ENCODE results near the gene P3H2.
"Not testable (repeated sequence)": the region's sequence is repeated elsewhere in the genome, so short reads cannot be mapped to it uniquely, and the experiment has no call there.

The P3H2 gene

DNA sequence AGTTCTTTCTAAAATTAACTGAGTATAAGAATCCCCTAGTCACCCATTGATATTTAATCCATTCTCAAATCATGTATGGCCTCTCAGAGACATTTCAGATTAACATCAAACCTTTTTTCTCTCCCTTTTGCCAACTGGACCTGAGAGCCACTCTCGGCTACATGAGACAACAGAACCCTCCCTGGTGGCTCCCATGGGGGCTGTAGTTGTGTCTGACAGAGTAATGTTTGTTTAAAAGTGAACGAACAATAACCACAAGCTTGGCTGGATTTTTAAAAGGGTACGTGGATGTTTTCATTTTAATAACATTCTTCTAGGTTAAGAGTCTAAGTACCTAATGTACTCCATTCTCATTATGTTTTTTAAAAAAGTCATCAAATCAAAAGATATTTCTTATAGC, 37.1 kb downstream of the P3H2 start:
- H3K4me3 Mint-ChIP-seq: no peak overlapping the region
- no peak overlapping the region for H3K27ac Mint-ChIP-seq
- peaks cover 9% of the 10 kb centered on the region for H3K27me3 Mint-ChIP-seq
- H3K9me3 Mint-ChIP-seq: peaks cover 3% of the 10 kb centered on the region
- no peaks in the 10 kb centered on the region for H3K36me3 Mint-ChIP-seq (ENCODE audit: low read depth)
- no peaks in the 10 kb centered on the region for H3K4me1 Mint-ChIP-seq (ENCODE audit: low read depth)

DNA sequence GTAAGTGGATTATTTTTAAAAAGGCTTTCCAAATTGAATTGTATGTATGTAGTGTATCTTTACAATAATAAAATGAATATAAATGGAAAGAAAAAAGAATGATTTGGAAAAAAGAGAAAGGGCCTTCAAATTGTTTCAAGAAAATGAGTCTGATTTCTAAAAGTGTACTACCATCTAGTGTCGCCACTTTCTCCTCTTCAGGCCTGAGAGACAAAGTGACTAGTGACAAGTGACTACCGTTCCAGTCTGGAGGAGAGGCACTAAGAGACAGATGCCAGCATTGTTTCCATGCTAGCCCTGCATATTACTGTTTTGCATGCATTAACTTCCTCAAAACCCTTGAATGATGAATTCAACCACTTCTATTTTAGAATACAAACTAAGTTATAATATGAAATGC, 39.3 kb downstream of the P3H2 start:
- no peaks in the 10 kb centered on the region for H3K36me3 Mint-ChIP-seq (ENCODE audit: low read depth)
- no peak overlapping the region for H3K27ac Mint-ChIP-seq
- no peak overlapping the region for H3K4me3 Mint-ChIP-seq
- peaks cover 9% of the 10 kb centered on the region for H3K27me3 Mint-ChIP-seq
- H3K9me3 Mint-ChIP-seq: peaks cover 3% of the 10 kb centered on the region
- H3K4me1 Mint-ChIP-seq (ENCODE audit: low read depth): no peaks in the 10 kb centered on the region

DNA sequence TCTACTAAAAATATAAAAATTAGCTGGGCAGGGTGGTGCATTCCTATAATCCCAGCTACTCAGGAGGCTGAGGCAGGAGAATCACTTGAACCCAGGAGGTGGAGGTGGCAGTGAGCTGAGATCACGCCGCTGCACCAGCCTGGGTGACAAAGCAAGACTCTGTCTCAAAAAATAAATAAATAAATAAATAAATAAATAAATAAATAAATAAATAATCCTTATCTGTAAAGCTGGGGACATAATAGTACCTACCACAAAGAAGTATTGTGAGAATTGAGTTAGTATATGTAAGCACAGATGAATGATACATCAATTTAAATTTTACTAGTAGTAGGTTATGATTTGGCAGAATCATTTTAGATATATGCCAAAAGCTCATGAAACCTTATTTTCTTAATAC, 41.5 kb downstream of the P3H2 start:
- H3K27ac Mint-ChIP-seq; H3K4me1 Mint-ChIP-seq (ENCODE audit: low read depth); H3K4me3 Mint-ChIP-seq; H3K36me3 Mint-ChIP-seq (ENCODE audit: low read depth); H3K9me3 Mint-ChIP-seq: not testable (repeated sequence)
- H3K27me3 Mint-ChIP-seq: peaks cover 14% of the 10 kb centered on the region

DNA sequence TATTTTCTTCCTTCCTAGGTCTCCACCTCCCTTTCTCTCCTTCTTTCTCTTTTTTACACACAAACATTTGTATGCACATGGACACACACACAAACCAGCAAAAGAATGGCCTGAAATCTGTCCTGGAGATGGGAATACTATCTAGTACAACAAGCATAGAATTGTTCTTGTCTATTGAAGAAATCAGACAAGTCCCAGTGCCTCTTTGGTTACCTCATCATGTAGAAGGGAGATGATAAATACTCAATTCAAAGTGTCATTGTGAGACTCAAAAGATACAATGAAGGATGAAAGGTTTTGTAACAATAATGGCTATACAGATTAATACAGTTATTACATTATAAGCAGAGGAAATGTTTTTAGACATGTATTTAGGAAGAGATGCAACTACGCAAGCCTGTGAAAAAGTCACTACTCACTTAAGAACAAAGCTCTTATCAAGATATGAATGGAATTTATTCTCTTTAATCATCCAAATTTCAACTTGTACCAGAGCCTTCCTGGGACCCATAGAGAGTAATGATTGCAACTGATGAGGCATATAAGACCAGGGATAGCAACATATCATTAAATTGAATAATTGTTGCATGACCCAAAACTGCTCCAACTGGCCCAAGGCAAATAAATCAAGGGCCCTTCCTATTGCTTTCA, 43.2 kb downstream of the P3H2 start:
- Mint-ChIP-seq H3K27me3 (peaks cover 14% of the 10 kb centered on the region), H3K4me3 (no peak overlapping the region), H3K9me3 (peaks cover 3% of the 10 kb centered on the region), H3K4me1 (ENCODE audit: low read depth) (no peaks in the 10 kb centered on the region), H3K27ac (no peak overlapping the region), H3K36me3 (ENCODE audit: low read depth) (no peaks in the 10 kb centered on the region)

DNA sequence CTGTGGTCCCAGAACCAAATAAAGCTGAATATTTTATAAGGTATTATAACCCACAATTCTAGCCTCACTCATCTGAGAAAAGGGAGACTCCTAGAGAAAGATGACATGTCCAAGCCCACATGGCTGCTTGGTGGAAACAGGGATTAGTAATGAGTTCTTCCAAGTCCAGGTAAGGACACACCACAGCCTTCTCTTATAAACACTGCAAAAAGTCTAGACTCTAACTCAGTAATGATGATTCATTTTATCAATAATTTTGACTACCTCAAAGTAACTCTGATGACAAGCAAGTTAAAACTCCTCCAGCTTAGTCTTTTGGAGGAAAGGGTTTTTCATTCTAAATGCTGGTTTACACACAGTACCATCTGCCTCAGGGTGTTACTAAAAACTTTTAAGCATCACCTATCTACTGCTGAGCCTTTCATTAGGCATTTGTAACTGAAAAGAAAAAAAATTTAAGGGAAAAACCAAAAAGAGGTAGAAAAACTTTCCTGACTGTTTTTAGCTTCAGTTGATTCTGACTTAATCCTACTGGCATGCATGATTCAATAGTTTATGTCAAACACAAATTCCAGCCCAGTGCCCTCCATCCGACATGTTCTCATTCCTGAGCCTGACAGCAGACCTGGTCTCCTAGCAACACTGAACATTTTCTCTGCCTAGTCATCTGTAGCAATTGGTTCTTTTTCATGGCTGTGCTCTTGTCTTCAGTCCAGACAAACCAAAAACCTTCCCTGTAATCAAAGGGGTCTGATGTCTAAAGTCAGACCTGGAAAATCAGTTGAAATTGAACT, 43.9 kb downstream of the P3H2 start:
- H3K9me3 Mint-ChIP-seq: peaks cover 3% of the 10 kb centered on the region
- no peaks in the 10 kb centered on the region for H3K36me3 Mint-ChIP-seq (ENCODE audit: low read depth)
- H3K4me3 Mint-ChIP-seq: no peak overlapping the region
- peaks cover 14% of the 10 kb centered on the region for H3K27me3 Mint-ChIP-seq
- no peak overlapping the region for H3K27ac Mint-ChIP-seq
- H3K4me1 Mint-ChIP-seq (ENCODE audit: low read depth): no peaks in the 10 kb centered on the region

DNA sequence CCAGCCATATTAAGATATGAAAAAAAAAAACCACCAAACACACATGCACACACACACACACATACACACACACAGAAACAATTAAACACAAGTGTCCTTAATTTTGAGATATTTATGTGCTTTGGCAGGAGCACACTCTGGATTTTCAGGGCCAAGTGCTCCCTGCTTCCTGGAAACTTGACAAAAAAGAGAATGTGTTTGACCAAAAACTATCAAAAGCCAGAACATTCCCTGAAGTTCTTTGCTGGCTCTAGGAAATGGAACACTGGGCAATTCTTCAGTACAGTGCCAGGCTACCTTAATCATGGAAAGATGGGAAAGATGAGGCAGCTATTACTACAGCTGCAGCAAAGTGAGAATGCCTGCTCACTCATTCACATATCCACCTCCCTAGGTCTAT, 44.6 kb downstream of the P3H2 start:
- Mint-ChIP-seq H3K9me3 (peaks cover 3% of the 10 kb centered on the region), H3K27me3 (peaks cover 18% of the 10 kb centered on the region), H3K27ac (no peak overlapping the region), H3K4me1 (ENCODE audit: low read depth) (no peaks in the 10 kb centered on the region), H3K4me3 (no peak overlapping the region), H3K36me3 (ENCODE audit: low read depth) (no peaks in the 10 kb centered on the region)

DNA sequence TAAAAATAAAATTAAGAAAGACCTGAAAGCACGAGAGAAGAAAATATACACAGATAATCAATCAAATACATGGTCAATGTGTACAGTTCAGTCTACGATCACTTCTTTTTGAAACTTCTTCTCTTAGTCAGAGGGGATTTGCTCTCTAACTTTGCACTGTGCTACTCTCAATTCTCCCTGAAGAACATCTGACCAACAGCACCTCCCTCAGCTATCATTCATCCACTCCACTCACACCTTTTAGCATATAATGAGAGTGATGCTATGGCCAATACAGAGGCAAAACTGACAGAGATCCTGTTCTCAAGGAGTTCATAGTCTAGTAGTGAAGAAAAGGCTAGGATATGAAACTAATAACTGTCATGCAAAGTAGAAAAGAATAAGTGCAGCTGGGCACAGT, 45.9 kb downstream of the P3H2 start:
- Mint-ChIP-seq H3K27ac (no peak overlapping the region), H3K4me3 (no peak overlapping the region), H3K4me1 (ENCODE audit: low read depth) (no peaks in the 10 kb centered on the region), H3K9me3 (no peaks in the 10 kb centered on the region), H3K27me3 (peaks cover 17% of the 10 kb centered on the region), H3K36me3 (ENCODE audit: low read depth) (no peaks in the 10 kb centered on the region)

DNA sequence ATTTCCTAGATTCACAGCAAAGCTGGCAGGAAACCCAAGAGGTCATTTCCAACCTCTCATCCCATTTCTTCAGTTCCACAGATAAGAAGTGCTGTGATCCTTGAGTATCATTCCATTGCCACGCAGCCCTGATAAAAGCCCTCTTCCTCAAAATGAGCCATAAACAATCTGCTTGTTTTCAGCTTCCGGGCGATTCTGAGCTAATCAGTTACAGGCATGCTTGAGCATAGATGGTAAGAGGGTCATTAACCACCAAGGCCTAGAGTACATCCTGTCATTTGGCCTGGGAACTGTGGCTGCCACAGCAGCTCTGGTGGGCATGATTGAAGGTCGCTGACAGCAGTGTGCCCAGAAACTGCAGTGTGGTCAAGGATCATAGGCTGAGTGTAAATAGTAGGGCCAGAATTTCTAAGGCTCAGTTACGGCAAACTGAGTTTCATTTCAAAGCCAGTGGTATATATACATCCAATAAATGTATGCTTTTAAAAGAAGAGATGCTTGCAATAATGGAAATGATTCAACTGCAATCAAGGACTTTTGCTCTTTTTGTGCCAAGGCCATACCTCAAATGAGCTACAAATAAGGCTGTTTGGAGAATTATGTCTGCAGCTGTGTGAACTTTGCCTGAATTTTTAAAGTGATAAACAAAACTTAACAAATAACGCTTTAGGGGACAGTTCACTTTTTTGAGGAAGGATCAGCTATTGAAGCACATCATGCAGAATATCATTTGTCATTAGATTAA, 47.3 kb downstream of the P3H2 start:
- Mint-ChIP-seq H3K36me3 (ENCODE audit: low read depth) (no peaks in the 10 kb centered on the region), H3K4me1 (ENCODE audit: low read depth) (no peaks in the 10 kb centered on the region), H3K9me3 (no peaks in the 10 kb centered on the region), H3K27me3 (peaks cover 17% of the 10 kb centered on the region), H3K27ac (no peak overlapping the region), H3K4me3 (no peak overlapping the region)

DNA sequence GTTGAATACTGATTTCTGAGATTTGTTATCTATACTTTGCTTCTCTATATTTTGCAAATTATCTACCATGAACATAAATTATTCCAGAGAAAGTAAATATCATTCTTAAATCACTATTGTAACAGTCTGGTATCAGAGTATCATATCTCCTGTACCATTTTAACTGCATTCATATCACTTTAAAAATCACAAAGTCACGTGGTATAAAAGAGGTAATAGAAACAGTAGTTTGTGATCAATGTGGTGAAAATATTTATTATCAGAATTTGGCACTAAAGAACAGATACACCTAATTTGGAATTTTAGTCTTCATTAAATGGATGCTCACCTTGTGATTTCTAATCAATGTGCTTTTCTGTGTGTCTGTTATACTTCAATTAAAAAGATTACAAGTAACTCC, 47.8 kb downstream of the P3H2 start:
- Mint-ChIP-seq H3K27ac (no peak overlapping the region), H3K4me3 (no peak overlapping the region), H3K9me3 (no peaks in the 10 kb centered on the region), H3K4me1 (ENCODE audit: low read depth) (no peaks in the 10 kb centered on the region), H3K27me3 (peaks cover 17% of the 10 kb centered on the region), H3K36me3 (ENCODE audit: low read depth) (no peaks in the 10 kb centered on the region)

DNA sequence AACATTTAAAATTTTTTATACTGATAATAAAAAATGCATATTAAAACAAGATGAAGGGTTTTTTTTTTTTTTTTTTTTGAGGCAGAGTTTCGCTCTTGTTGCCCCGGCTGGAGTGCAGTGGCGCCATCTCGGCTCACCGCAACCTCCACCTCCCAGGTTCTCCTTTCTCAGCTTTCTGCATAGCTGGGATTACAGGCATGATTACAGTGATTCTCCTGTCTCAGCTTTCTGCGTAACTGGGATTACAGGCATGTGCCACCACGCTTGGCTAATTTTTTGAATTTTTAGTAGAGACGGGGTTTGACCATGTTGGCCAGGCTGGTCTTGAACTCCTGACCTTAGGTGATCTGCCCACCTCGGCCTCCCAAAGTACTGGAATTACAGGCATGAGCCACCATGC, 48.8 kb downstream of the P3H2 start:
- H3K27me3 Mint-ChIP-seq: peaks cover 17% of the 10 kb centered on the region
- H3K36me3 Mint-ChIP-seq (ENCODE audit: low read depth); H3K9me3 Mint-ChIP-seq; H3K27ac Mint-ChIP-seq; H3K4me1 Mint-ChIP-seq (ENCODE audit: low read depth); H3K4me3 Mint-ChIP-seq: not testable (repeated sequence)

DNA sequence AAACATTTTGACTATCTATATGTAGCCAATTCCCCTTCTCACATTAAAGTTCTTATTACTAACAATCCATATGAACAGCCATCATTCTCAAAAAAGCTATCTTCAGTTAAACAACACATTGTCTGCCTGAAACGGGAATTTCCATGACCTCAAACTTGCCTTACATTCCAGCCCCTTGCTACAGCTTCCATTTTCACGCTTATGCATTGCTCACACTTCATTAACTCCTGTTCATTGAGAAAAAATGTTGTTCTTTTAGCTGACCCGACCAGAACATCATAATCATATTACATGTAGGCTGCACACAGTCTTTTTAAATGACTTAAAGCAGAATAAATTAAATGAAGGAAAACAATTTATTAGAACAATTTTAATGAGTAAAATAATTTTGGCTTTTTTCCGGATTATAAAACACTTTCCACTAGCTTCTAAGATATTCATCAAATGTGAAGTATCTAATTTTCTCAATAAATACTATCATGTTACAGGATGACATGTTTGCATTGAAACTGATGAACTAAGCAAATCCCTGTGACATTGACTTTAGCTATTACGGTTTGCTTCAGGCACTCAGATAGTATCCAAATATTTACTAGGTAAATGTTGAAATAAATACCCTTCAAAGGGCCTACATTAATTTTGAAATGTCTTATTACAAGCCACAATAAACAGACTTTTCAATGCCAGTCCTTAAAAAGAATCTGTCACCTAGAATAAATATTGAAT, 49.9 kb downstream of the P3H2 start:
- no peak overlapping the region for H3K4me3 Mint-ChIP-seq
- H3K27me3 Mint-ChIP-seq: peaks cover 15% of the 10 kb centered on the region
- no peak overlapping the region for H3K27ac Mint-ChIP-seq
- no peaks in the 10 kb centered on the region for H3K9me3 Mint-ChIP-seq
- H3K36me3 Mint-ChIP-seq (ENCODE audit: low read depth): no peaks in the 10 kb centered on the region
- H3K4me1 Mint-ChIP-seq (ENCODE audit: low read depth): no peaks in the 10 kb centered on the region

DNA sequence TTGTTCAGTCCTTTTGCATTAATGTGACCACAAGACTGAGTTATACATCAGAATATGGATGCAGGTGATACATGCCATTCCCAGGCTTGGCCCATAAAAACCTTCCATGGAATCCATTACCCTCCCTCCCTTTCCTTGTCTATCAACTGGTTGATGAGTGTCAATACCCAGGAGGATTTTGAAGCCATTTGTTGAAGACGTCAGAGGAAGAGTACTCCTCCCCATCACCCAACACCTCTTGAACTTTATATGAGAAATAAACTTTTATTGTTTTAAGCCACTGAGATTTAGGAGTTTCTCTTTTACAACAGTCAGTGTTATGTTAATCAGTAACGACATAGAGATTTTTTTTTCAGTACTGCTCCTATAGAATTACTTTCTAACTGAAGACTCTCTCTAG, 55.5 kb downstream of the P3H2 start:
- Mint-ChIP-seq H3K4me3 (no peak overlapping the region), H3K36me3 (ENCODE audit: low read depth) (no peaks in the 10 kb centered on the region), H3K27me3 (peaks cover 4% of the 10 kb centered on the region), H3K27ac (no peak overlapping the region), H3K9me3 (no peaks in the 10 kb centered on the region), H3K4me1 (ENCODE audit: low read depth) (no peaks in the 10 kb centered on the region)

DNA sequence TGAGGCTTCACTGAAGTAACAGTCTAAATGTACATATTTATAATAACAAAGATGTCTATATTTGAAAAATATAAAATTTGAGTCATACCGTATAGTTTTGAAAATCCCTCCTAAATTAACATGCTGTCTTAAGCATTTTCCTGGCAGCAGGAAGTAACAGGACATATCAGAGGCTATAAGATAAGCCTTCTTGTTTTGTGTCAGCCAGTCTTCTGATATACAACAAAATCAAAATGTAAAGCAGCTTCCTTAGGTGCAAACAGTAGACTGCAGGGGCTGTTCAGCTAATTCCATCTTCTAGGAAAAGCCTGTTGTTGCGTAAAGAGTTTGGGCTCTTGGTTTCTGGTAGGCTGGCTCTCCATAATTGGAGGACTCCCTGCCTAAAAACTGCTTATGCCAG, 56.0 kb downstream of the P3H2 start:
- Mint-ChIP-seq H3K27me3 (peaks cover 4% of the 10 kb centered on the region), H3K27ac (no peak overlapping the region), H3K4me3 (no peak overlapping the region), H3K4me1 (ENCODE audit: low read depth) (no peaks in the 10 kb centered on the region), H3K36me3 (ENCODE audit: low read depth) (no peaks in the 10 kb centered on the region), H3K9me3 (no peaks in the 10 kb centered on the region)

DNA sequence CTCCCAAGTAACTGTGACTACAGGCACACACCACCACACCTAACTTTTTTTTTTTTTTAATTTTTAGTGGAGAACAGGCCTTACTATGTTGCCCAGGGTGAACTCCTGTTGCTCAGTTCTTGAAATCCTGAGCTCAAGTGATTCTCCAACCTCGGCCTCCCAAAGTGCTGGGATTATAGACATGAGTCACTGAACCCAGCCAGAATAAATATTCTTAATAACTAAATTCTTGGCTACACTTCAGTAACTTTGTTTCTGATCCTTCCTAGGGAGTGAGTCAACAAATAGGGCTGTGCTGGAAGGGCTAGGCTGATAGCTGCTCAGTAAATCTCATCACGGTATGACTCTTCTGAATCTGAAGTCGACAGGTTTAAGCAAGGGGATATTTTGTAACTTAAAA, 56.6 kb downstream of the P3H2 start:
- Mint-ChIP-seq H3K4me1 (ENCODE audit: low read depth) (peaks cover 2% of the 10 kb centered on the region), H3K27ac (no peak overlapping the region), H3K4me3 (no peak overlapping the region), H3K27me3 (peaks cover 4% of the 10 kb centered on the region), H3K9me3 (no peaks in the 10 kb centered on the region), H3K36me3 (ENCODE audit: low read depth) (no peaks in the 10 kb centered on the region)

DNA sequence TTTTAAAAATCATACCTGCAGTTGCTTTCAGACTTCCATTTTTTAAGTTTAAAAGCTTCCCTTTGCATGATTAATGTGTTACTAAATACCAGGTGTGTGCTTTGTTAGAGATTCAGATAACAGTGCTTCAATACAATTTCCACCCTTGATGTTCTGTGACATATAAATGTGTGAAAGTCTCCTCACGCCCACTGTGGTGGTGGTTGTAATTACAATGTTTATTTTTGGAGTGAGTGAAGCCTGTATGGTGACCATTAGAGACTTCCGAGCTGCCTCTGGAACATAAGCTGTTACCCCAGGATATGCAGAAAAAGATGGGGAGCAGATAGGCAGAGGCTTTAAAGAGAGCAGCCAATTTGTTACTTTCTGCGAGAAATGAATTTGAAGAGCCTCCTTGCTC, 57.2 kb downstream of the P3H2 start:
- no peak overlapping the region for H3K4me3 Mint-ChIP-seq
- peaks cover 3% of the 10 kb centered on the region for H3K4me1 Mint-ChIP-seq (ENCODE audit: low read depth)
- H3K36me3 Mint-ChIP-seq (ENCODE audit: low read depth): no peaks in the 10 kb centered on the region
- peaks cover 4% of the 10 kb centered on the region for H3K27me3 Mint-ChIP-seq
- no peak overlapping the region for H3K27ac Mint-ChIP-seq
- H3K9me3 Mint-ChIP-seq: no peaks in the 10 kb centered on the region
